GM19239 (cell line): Measurements from ENCODE around the gene UPP1.

Source experiments
- DNase-seq: peaks from one replicate; pipeline ENCODE4 v3.0.0; 2011; ENCODE audit warnings: low spot score; ENCODE audit not compliant: insufficient read length
- FAIRE-seq: peaks from 2 replicates; lab custom pipeline; 2011; peaks lifted over from hg19 to GRCh38; lab: Jason Lieb, UNC

Gene UPP1

GRCh38 chr7:48148311-48148710 is 59.2 kb downstream of the UPP1 start:
- DNase-seq: no peak
- FAIRE-seq: no peak

- DNase-seq (no peak), FAIRE-seq (no peak)
Measured at GRCh38 chr7:48149058-48149457, 60.0 kb downstream of the UPP1 start.

GRCh38 chr7:48150086-48150485 is 61.0 kb downstream of the UPP1 start:
- no peak for DNase-seq
- FAIRE-seq: no peak

GRCh38 chr7:48154792-48155413 is 65.8 kb downstream of the UPP1 start:
- DNase-seq (no peak), FAIRE-seq (peak; percentile 64)
